ENCODE data around the gene MYOZ2.

GRCh38 chr4:119189638-119190037 lies 54.0 kb downstream of the MYOZ2 start:
- TF ChIP-seq CTCF (IDR thresholded peaks at IDR 0.05) (no peak), POLR2A (IDR thresholded peaks at IDR 0.05) (no peak)

Measured in lower leg skin (tissue), 3 donors.